AML-193 (cell line): ENCODE measurements around the gene SLC25A34.
"Not testable (repeated sequence)": the region's sequence is repeated elsewhere in the genome, so short reads cannot be mapped to it uniquely, and the experiment has no call there.

Experiments
- DNase-seq, 2 experiments: peaks; one replicate each; lab custom pipeline; 2025; lab: John Stamatoyannopoulos, UW

SLC25A34 gene

GRCh38 chr1:15736038-15736891 lies at the start of gene SLC25A34:
Gene SLC25A34, plus strand, starts transcription at chr1:15736258. Its CDS starts 228 bp downstream, at chr1:15736486.
- DNase-seq: no peak

GRCh38 chr1:15687446-15687845 lies 48.6 kb upstream of the SLC25A34 start:
- no peak for DNase-seq

GRCh38 chr1:15690317-15690716 lies 45.7 kb upstream of the SLC25A34 start:
- DNase-seq: no peak

GRCh38 chr1:15691434-15692032 lies 44.5 kb upstream of the SLC25A34 start:
- DNase-seq: no peak

GRCh38 chr1:15692121-15692682 lies 43.9 kb upstream of the SLC25A34 start:
- DNase-seq: no peak

GRCh38 chr1:15693371-15693770 lies 42.7 kb upstream of the SLC25A34 start:
- DNase-seq: no peak

- DNase-seq: peak; percentile 58 to 64
Measured at GRCh38 chr1:15696956-15697521, 39.0 kb upstream of the SLC25A34 start.

- DNase-seq: no peak
Measured at GRCh38 chr1:15698201-15698600, 37.9 kb upstream of the SLC25A34 start.

GRCh38 chr1:15699321-15699720 lies 36.7 kb upstream of the SLC25A34 start:
- not testable (repeated sequence) for DNase-seq

- DNase-seq: no peak
Measured at GRCh38 chr1:15700508-15700907, 35.5 kb upstream of the SLC25A34 start.

- no peak for DNase-seq
Measured at GRCh38 chr1:15701784-15702183, 34.3 kb upstream of the SLC25A34 start.

- DNase-seq: no peak
Measured at GRCh38 chr1:15702722-15703550, 33.1 kb upstream of the SLC25A34 start.

GRCh38 chr1:15703562-15703961 lies 32.5 kb upstream of the SLC25A34 start:
- DNase-seq: no peak

GRCh38 chr1:15704526-15705183 lies 31.4 kb upstream of the SLC25A34 start:
- no peak for DNase-seq

GRCh38 chr1:15705184-15705566 lies 30.9 kb upstream of the SLC25A34 start:
- no peak for DNase-seq

GRCh38 chr1:15706751-15707150 lies 29.3 kb upstream of the SLC25A34 start:
- no peak for DNase-seq

- DNase-seq: no peak
Measured at GRCh38 chr1:15707239-15707925, 28.7 kb upstream of the SLC25A34 start.

GRCh38 chr1:15708486-15709137 lies 27.4 kb upstream of the SLC25A34 start:
- DNase-seq: no peak

- no peak for DNase-seq
Measured at GRCh38 chr1:15709226-15709625, 26.8 kb upstream of the SLC25A34 start.

- DNase-seq: no peak
Measured at GRCh38 chr1:15712168-15712567, 23.9 kb upstream of the SLC25A34 start.
